OCI-LY1 (cell line): ENCODE results near the gene FNIP2.

Source experiments
- CTCF ChIP-seq: fragments of 200-600 bp; sonication (generic), shearing (Covaris generic); IDR thresholded peaks from 2 replicates; pipeline ENCODE4 v1.5.1; 2017; ENCODE audit warnings: mild to moderate bottlenecking, antibody characterized with exemption, low read length, moderate library complexity, mixed read lengths
- EZH2 ChIP-seq: fragments of 200-600 bp; sonication (generic), shearing (Covaris generic); IDR thresholded peaks from 2 replicates; pipeline ENCODE4 v1.8.0; 2017; ENCODE audit warnings: borderline replicate concordance, mixed run types, mild to moderate bottlenecking, antibody characterized with exemption, low read length, moderate library complexity, mixed read lengths

DNA sequence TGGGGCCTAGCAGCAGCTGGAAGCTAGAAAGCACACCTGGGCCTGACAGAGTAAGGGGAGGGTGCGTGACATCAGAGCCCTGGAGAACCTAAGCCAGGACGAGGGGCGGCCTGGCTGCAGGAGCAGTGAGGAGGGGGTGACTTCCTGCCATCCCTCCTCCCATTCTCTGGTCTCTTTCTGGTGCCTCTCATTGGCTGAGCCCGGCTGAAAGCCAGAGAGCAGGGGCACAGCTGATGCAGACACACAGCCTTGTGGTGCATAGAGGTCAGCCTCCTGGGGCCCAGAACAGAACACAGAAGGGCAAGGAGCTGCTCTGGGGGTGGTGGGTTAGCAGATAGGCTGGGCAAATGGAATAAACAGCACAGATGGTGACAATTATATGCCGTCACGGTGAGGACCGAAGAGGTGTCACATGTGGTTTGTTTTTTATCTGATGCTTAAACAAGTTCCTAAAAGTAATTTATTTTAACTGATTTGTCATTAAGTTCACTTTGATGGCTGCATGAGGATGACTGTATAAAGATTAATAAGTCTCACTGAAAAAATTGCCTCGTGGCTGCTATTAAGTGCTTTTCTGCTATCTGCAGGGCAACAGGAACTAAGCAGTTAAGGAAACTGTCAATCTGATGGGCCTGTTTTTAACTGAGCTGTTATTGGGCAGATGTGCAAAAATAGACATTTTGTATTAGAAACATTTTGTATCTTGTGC lies 102.0 kb downstream of the FNIP2 start:
- TF ChIP-seq CTCF (no peak), EZH2 (no peak)
